Stimulated activated CD8-positive, alpha-beta memory T cell treated with anti-CD3 and anti-CD28 coated beads, Interleukin-4, amount 100 ng/mL, for 1 hour (primary cell): ENCODE data around the gene FFAR4.
A peak's percentile ranks its signal among the peaks of the same experiment; 100 is the strongest.
"Not testable (repeated sequence)": the region's sequence is repeated elsewhere in the genome, so short reads cannot be mapped to it uniquely, and the experiment has no call there.

Experiments used
- DNase-seq, 2 donors: peaks; one replicate each; pipeline ENCODE4 v3.0.0-alpha.2; 2020; ENCODE audit warnings: low read depth in 2 of 2, low spot score in 1 of 2

The FFAR4 gene

GRCh38 chr10:93566435-93567276, at the start of gene FFAR4:
Gene FFAR4, plus strand, starts transcription at chr10:93566665. Its CDS starts 56 bp downstream, at chr10:93566721.
- DNase-seq = no peak

- DNase-seq = no peak
These were observed 47.9 kb upstream of the FFAR4 start for GRCh38 chr10:93518531-93518930.

- DNase-seq = no peak
These were observed 31.2 kb upstream of the FFAR4 start for GRCh38 chr10:93535293-93535692.

GRCh38 chr10:93540871-93541270, 25.6 kb upstream of the FFAR4 start:
- DNase-seq = not testable (repeated sequence)

GRCh38 chr10:93541402-93542357, 24.8 kb upstream of the FFAR4 start:
- no peak for DNase-seq

GRCh38 chr10:93542358-93542791, 24.1 kb upstream of the FFAR4 start:
- no peak for DNase-seq

- DNase-seq = not testable (repeated sequence)
These were observed 19.5 kb upstream of the FFAR4 start for GRCh38 chr10:93546995-93547394.

GRCh38 chr10:93547522-93547921, 18.9 kb upstream of the FFAR4 start:
- DNase-seq = no peak

- no peak for DNase-seq
These were observed 17.9 kb upstream of the FFAR4 start for GRCh38 chr10:93548376-93549071.

- DNase-seq = no peak
These were observed 15.9 kb upstream of the FFAR4 start for GRCh38 chr10:93550606-93551005.

- no peak for DNase-seq
These were observed 13.7 kb upstream of the FFAR4 start for GRCh38 chr10:93552780-93553179.

- no peak for DNase-seq
These were observed 12.8 kb upstream of the FFAR4 start for GRCh38 chr10:93553482-93554315.

GRCh38 chr10:93554316-93554663, 12.2 kb upstream of the FFAR4 start:
- no peak for DNase-seq

- DNase-seq = peak in 1 of 2 donors; percentile 2
These were observed 11.6 kb upstream of the FFAR4 start for GRCh38 chr10:93554760-93555432.

- no peak for DNase-seq
These were observed 7.0 kb upstream of the FFAR4 start for GRCh38 chr10:93559490-93559889.

GRCh38 chr10:93560541-93560940, 5.9 kb upstream of the FFAR4 start:
- no peak for DNase-seq

- no peak for DNase-seq
These were observed 1.0 kb upstream of the FFAR4 start for GRCh38 chr10:93565446-93565845.

- no peak for DNase-seq
These were observed 1.0 kb downstream of the FFAR4 start for GRCh38 chr10:93567277-93568104.

GRCh38 chr10:93568105-93568390, 1.6 kb downstream of the FFAR4 start:
- no peak for DNase-seq
